Measurements from ENCODE around the gene USP22. TPM values are rescaled to one million over a fixed set of nuclear protein-coding genes. Genes with fewer than 3 reads are reported as not detected.

USP22 gene
- total RNA-seq, 4 donors from 2014 or later = 120 to 258 (median 143) TPM

- intact Hi-C loops (cut with DNase I; ENCODE audit: low total_unique reads) = no loop called here
- peaks cover 79 to 81% of the 10 kb centered on the region in 2 donors for H3K4me1 ChIP-seq
Observed at GRCh38 chr17:21030375-21030774, 12.4 kb downstream of the USP22 start.

DNA sequence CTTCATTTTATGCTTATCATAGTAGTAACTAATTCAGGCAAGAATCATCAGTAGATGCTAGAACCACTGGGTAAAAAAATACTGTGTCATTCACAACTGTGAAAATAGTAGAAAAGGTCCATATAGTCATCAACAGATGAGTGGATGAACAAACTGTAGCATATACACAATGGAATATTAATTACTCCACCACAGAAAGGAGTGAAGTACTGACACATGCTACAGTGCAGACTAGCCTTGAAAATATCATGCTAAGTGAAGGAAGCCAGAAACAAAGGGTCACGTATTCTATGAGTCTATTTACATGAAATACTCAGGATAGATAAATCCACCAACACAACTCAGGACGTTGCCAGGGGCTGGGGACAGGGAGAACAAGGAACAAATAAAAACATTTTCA is 13.3 kb downstream of the USP22 start:
- Histone ChIP-seq H3K27me3 (no peaks in the 10 kb centered on the region), H3K36me3 (peaks cover 0 to 29% of the 10 kb centered on the region in 2 donors), H3K4me1 (peaks cover 76 to 78% of the 10 kb centered on the region in 2 donors), H3K27ac (peak overlapping the region; percentile 60 to 100 (median 74)), H3K9me3 (no peaks in the 10 kb centered on the region), H3K4me3 (no peak overlapping the region)
- in situ Hi-C loops (cut with MboI; ENCODE audit: low sequenced_read_pairs in 4 of 4) (no loop called here), intact Hi-C loops (cut with DNase I; ENCODE audit: low total_unique reads) (no loop called here)
- no peak for DNase-seq
- ATAC-seq = no peak
- TF ChIP-seq CTCF (IDR thresholded peaks at IDR 0.05 in 4 of 5, conservative IDR thresholded peaks at IDR 0.05 in 1 of 5) = no peak
- TF ChIP-seq POLR2A (IDR thresholded peaks at IDR 0.05) = no peak

More at GRCh38 chr17:21030375-21030774, 12.4 kb downstream of the USP22 start:
- DNase-seq = no peak
- ATAC-seq = no peak
- Histone ChIP-seq H3K27me3 (no peaks in the 10 kb centered on the region), H3K9me3 (no peaks in the 10 kb centered on the region), H3K27ac (peak overlapping the region; percentile 13 to 100 (median 74)), H3K36me3 (peaks cover 0 to 27% of the 10 kb centered on the region in 2 donors), H3K4me3 (no peak overlapping the region)
- TF ChIP-seq CTCF (IDR thresholded peaks at IDR 0.05 in 4 of 5, conservative IDR thresholded peaks at IDR 0.05 in 1 of 5) = no peak
- TF ChIP-seq POLR2A (IDR thresholded peaks at IDR 0.05) = no peak
- in situ Hi-C loops (cut with MboI; ENCODE audit: low sequenced_read_pairs in 4 of 4) = loop anchor here in 1 of 4 donors (10.0 kb wide), 1 partner anchor 244 kb away; no protein-coding TSS in a partner anchor

DNA sequence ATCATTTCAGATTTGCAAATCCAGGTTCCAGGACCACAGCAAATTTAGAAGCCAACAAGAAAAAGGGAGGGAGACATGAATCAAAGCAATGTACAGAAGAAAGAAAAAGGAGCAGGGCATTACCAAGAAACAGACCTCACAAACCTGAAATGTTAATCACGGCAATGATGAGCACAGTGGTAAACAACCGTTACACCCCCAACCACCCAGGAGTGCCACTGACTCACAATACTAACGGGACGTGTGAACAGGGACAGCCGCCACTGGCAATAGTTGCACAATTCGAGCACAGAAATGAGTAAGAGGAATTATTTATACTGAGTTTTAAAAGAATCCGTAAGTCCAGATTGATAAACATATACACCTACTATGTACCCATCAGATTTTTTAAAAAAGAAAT is 13.8 kb downstream of the USP22 start:
- ATAC-seq = peak; percentile 68 to 84

GRCh38 chr17:21028192-21028591 is 14.6 kb downstream of the USP22 start:
- DNase-seq (no peak), ATAC-seq (no peak)
- in situ Hi-C loops (cut with MboI; ENCODE audit: low sequenced_read_pairs in 4 of 4) = no loop called here
- no peak overlapping the region for H3K4me3 ChIP-seq
- H3K27ac ChIP-seq = peak overlapping the region; percentile 60 to 100 (median 74)
- intact Hi-C loops (cut with DNase I; ENCODE audit: low total_unique reads) = no loop called here
- peaks cover 0 to 29% of the 10 kb centered on the region in 2 donors for H3K36me3 ChIP-seq
- no peaks in the 10 kb centered on the region for H3K9me3 ChIP-seq
- no peak for TF ChIP-seq CTCF (IDR thresholded peaks at IDR 0.05 in 4 of 5, conservative IDR thresholded peaks at IDR 0.05 in 1 of 5)
- no peak for TF ChIP-seq POLR2A (IDR thresholded peaks at IDR 0.05)
- H3K27me3 ChIP-seq = no peaks in the 10 kb centered on the region
- peaks cover 74 to 78% of the 10 kb centered on the region in 2 donors for H3K4me1 ChIP-seq

More for the DNA sequence above, 13.8 kb downstream of the USP22 start:
- Histone ChIP-seq H3K27ac (peak overlapping the region; percentile 60 to 100 (median 74)), H3K4me1 (peaks cover 78% of the 10 kb centered on the region in 2 donors), H3K9me3 (no peaks in the 10 kb centered on the region), H3K4me3 (no peak overlapping the region), H3K27me3 (no peaks in the 10 kb centered on the region), H3K36me3 (peaks cover 0 to 29% of the 10 kb centered on the region in 2 donors)
- in situ Hi-C loops (cut with MboI; ENCODE audit: low sequenced_read_pairs in 4 of 4) = no loop called here
- peak; percentile 69 to 74 for DNase-seq
- TF ChIP-seq CTCF (IDR thresholded peaks at IDR 0.05 in 4 of 5, conservative IDR thresholded peaks at IDR 0.05 in 1 of 5) = no peak
- no peak for TF ChIP-seq POLR2A (IDR thresholded peaks at IDR 0.05)
- intact Hi-C loops (cut with DNase I; ENCODE audit: low total_unique reads) = no loop called here

DNA sequence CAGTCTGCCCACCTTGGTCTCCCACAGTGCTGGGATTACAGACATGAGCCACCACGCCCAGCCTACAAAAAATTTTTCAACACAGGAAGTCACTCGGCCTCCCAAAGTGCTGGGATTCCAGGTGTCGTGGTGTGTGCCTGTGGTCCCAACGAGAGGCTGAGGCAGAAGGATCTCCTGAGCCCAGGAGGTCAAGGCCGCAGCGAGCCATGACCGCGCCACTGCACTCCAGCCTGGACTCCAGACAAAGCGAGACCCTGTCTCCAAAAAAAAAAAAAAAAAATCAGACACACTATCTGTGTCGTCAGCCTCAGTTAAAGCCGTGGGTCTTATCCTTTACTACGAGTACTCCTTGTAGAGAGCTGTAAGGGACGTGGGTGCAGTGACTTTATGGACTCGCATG is 15.8 kb downstream of the USP22 start:
- Histone ChIP-seq H3K9me3 (no peaks in the 10 kb centered on the region), H3K27me3 (no peaks in the 10 kb centered on the region), H3K36me3 (peaks cover 0 to 29% of the 10 kb centered on the region in 2 donors), H3K4me3 (no peak overlapping the region), H3K4me1 (peaks cover 67% of the 10 kb centered on the region in 2 donors), H3K27ac (peak overlapping the region in 3 of 4 donors; percentile 10 to 100 (median 27))
- in situ Hi-C loops (cut with MboI; ENCODE audit: low sequenced_read_pairs in 4 of 4) = no loop called here
- TF ChIP-seq POLR2A (IDR thresholded peaks at IDR 0.05) (no peak), CTCF (IDR thresholded peaks at IDR 0.05 in 4 of 5, conservative IDR thresholded peaks at IDR 0.05 in 1 of 5) (no peak)
- no peak for ATAC-seq
- no peak for DNase-seq
- intact Hi-C loops (cut with DNase I; ENCODE audit: low total_unique reads) = no loop called here

All from gastrocnemius medialis (tissue), 4 donors.